PC-9 (cell line): ENCODE results near the gene TMEM117. TPM values are rescaled to one million over a fixed set of nuclear protein-coding genes. Genes with fewer than 3 reads are reported as not detected.

ENCODE experiments used
- BruUV-seq: library from RNA; stranded (reverse); fragments of 400-500 nt; replicated peaks from 2 replicates; lab custom pipeline; 2021; lab: Mats Ljungman, UMichigan
- CTCF ChIA-PET: fragments of 300-600 bp; sonication (Branson Sonifier 250); formaldehyde crosslinking; loops from one replicate; lab custom pipeline; 2022; ENCODE audit warnings: antibody characterized with exemption; lab: Charles Lee
- POLR2A ChIA-PET: fragments of 300-600 bp; sonication (Branson Sonifier 250); formaldehyde crosslinking; loops from one replicate; lab custom pipeline; 2022; ENCODE audit warnings: antibody characterized with exemption; ENCODE audit not compliant: unreplicated experiment; lab: Charles Lee
- DNase-seq, 2 experiments: peaks; one replicate each; pipeline versions ENCODE4 v3.0.0 to v3.0.0-alpha.2; 2015 to 2022; ENCODE audit warnings: mixed read lengths in 1 of 2
- H2AFZ ChIP-seq: fragments of 200-600 bp; sonication (generic); 2 replicates; pipeline ENCODE4 v1.8.1; 2017; ENCODE audit warnings: antibody characterized with exemption
- H3F3A ChIP-seq: fragments of 200-600 bp; sonication (generic); 2 replicates; pipeline ENCODE4 v1.8.1; 2017; ENCODE audit warnings: antibody characterized with exemption, mild to moderate bottlenecking, low read depth; ENCODE audit not compliant: insufficient read depth
- H3K27ac ChIP-seq: fragments of 200-600 bp; sonication (generic); 2 replicates; pipeline ENCODE4 v1.6.1; 2016; ENCODE audit warnings: mixed run types
- H3K27me3 ChIP-seq: fragments of 200-600 bp; sonication (generic); 2 replicates; pipeline ENCODE4 v1.6.1; 2016; ENCODE audit warnings: low read depth, mixed run types; ENCODE audit not compliant: insufficient read depth
- H3K36me3 ChIP-seq: fragments of 200-600 bp; sonication (generic); 2 replicates; pipeline ENCODE4 v1.6.1; 2016; ENCODE audit warnings: low read depth, mixed run types
- H3K4me1 ChIP-seq: fragments of 200-600 bp; sonication (generic); replicated peaks from 2 replicates; pipeline ENCODE4 v1.6.1; 2016; ENCODE audit warnings: mixed run types; ENCODE audit not compliant: insufficient read depth
- H3K4me2 ChIP-seq: fragments of 200-600 bp; sonication (generic); 2 replicates; pipeline ENCODE4 v1.6.1; 2017; ENCODE audit warnings: mixed run types
- H3K4me3 ChIP-seq: fragments of 200-600 bp; sonication (generic); 2 replicates; pipeline ENCODE4 v1.6.1; 2016; ENCODE audit warnings: mixed run types
- H3K79me2 ChIP-seq: fragments of 200-600 bp; sonication (generic); 2 replicates; pipeline ENCODE4 v1.6.1; 2017; ENCODE audit warnings: low read depth, mixed run types
- H3K9me2 ChIP-seq: fragments of 200-600 bp; sonication (generic); 2 replicates; pipeline ENCODE4 v1.8.1; 2017; ENCODE audit warnings: mild to moderate bottlenecking; ENCODE audit not compliant: insufficient read depth
- H3K9me3 ChIP-seq: fragments of 200-600 bp; sonication (generic); 2 replicates; pipeline ENCODE4 v1.8.1; 2016; ENCODE audit warnings: low read depth; ENCODE audit not compliant: insufficient read depth
- H4K20me1 ChIP-seq: fragments of 200-600 bp; sonication (generic); 2 replicates; pipeline ENCODE4 v1.8.1; 2017; ENCODE audit not compliant: insufficient read depth
- CTCF ChIP-seq: fragments of 200-600 bp; sonication (generic); conservative IDR thresholded peaks from 2 replicates; pipeline ENCODE4 v1.6.1; 2017; ENCODE audit warnings: mixed run types, antibody characterized with exemption, mild to moderate bottlenecking, moderate library complexity
- EZH2 ChIP-seq: fragments of 200-600 bp; sonication (generic); IDR thresholded peaks from 2 replicates; pipeline ENCODE4 v1.8.0; 2017; ENCODE audit warnings: antibody characterized with exemption, low read depth
- intact Hi-C: fragments of 100-400 bp; cut with micrococcal nuclease; formaldehyde crosslinking; loops from one replicate; pipeline ENCODE4 v1.10.0; 2022; ENCODE audit not compliant: unreplicated experiment
- total RNA-seq: library from RNA; stranded (reverse); gene quantifications from 2 replicates; pipeline ENCODE4 v1.2.3, GENCODE V29; 2021

The TMEM117 gene
- total RNA-seq, 1 experiment from 2014 or later, result 2.0 TPM

GRCh38 chr12:43812057-43812456 lies 23.8 kb upstream of the TMEM117 start:
- H3K27ac ChIP-seq, result no peak overlapping the region
- no TSS peak for BruUV-seq
- no peak overlapping the region for H3K4me3 ChIP-seq
- no peaks in the 10 kb centered on the region for H3K36me3 ChIP-seq
- POLR2A ChIA-PET, result no interaction called here
- no peak overlapping the region for H2AFZ ChIP-seq
- 0 out of 2 replicates have a peak, but pooled peaks cover 4% of the 10 kb centered on the region for H3F3A ChIP-seq
- H3K9me2 ChIP-seq, result no peaks in the 10 kb centered on the region
- DNase-seq, result no peak
- intact Hi-C loops, result no loop called here
- CTCF ChIA-PET, result interaction anchor here (0.7 kb wide), 1 partner anchor 57 kb away, joined by 3 read pairs; no protein-coding TSS in a partner anchor
- no peaks in the 10 kb centered on the region for H3K27me3 ChIP-seq
- H3K4me2 ChIP-seq, result no peak overlapping the region
- H4K20me1 ChIP-seq, result no peaks in the 10 kb centered on the region
- TF ChIP-seq CTCF, result no peak
- no peak for TF ChIP-seq EZH2
- H3K9me3 ChIP-seq, result no peaks in the 10 kb centered on the region
- H3K79me2 ChIP-seq, result no peaks in the 10 kb centered on the region
- peaks cover 10% of the 10 kb centered on the region for H3K4me1 ChIP-seq

GRCh38 chr12:43812926-43813325 lies 23.0 kb upstream of the TMEM117 start:
- CTCF ChIA-PET, result no interaction called here
- H3K36me3 ChIP-seq, result no peaks in the 10 kb centered on the region
- BruUV-seq, result no TSS peak
- H4K20me1 ChIP-seq, result no peaks in the 10 kb centered on the region
- H3K4me2 ChIP-seq, result no peak overlapping the region
- POLR2A ChIA-PET, result no interaction called here
- TF ChIP-seq EZH2 (no peak), CTCF (no peak)
- H3K4me1 ChIP-seq, result peaks cover 1% of the 10 kb centered on the region; the same call in 1 of the 2 replicates
- no peak overlapping the region for H3K4me3 ChIP-seq
- no peak overlapping the region for H2AFZ ChIP-seq
- DNase-seq, result no peak
- no peak overlapping the region for H3K27ac ChIP-seq
- 0 out of 2 replicates have a peak, but pooled peaks cover 4% of the 10 kb centered on the region for H3F3A ChIP-seq
- H3K9me2 ChIP-seq, result no peaks in the 10 kb centered on the region
- no peaks in the 10 kb centered on the region for H3K79me2 ChIP-seq
- no peaks in the 10 kb centered on the region for H3K27me3 ChIP-seq
- H3K9me3 ChIP-seq, result no peaks in the 10 kb centered on the region
- intact Hi-C loops, result no loop called here

- intact Hi-C loops, result no loop called here
- POLR2A ChIA-PET, result no interaction called here
Observed at GRCh38 chr12:43815416-43815815, 20.5 kb upstream of the TMEM117 start.

More at GRCh38 chr12:43815416-43815815, 20.5 kb upstream of the TMEM117 start:
- Histone ChIP-seq H3K9me3 (no peaks in the 10 kb centered on the region), H3K36me3 (no peaks in the 10 kb centered on the region), H3F3A (0 out of 2 replicates have a peak, but pooled peaks cover 4% of the 10 kb centered on the region), H3K4me3 (no peak overlapping the region), H3K79me2 (no peaks in the 10 kb centered on the region), H3K9me2 (no peaks in the 10 kb centered on the region), H3K4me1 (no peaks in the 10 kb centered on the region), H3K4me2 (no peak overlapping the region), H3K27ac (no peak overlapping the region), H4K20me1 (no peaks in the 10 kb centered on the region), H3K27me3 (no peaks in the 10 kb centered on the region), H2AFZ (no peak overlapping the region)
- TF ChIP-seq CTCF (no peak), EZH2 (no peak)
- CTCF ChIA-PET, result no interaction called here
- no peak for DNase-seq
- BruUV-seq, result no TSS peak
